HEK293 (cell line): ENCODE results near the gene SH2D2A.

ENCODE experiments used
- ZFHX2 ChIP-seq: fragments of 450-650 bp; formaldehyde crosslinking; conservative IDR thresholded peaks from 2 replicates; pipeline ENCODE4 v1.5.1; 2016; ENCODE audit warnings: missing biosample characterization, missing genetic modification characterization
- ZNF10 ChIP-seq: fragments of 450-650 bp; formaldehyde crosslinking; IDR thresholded peaks from 2 replicates; pipeline ENCODE4 v1.5.1; 2017; ENCODE audit warnings: missing biosample characterization, missing genetic modification characterization
- ZNF112 ChIP-seq: fragments of 450-650 bp; formaldehyde crosslinking; IDR thresholded peaks from 2 replicates; pipeline ENCODE4 v1.5.0; 2017; ENCODE audit warnings: missing biosample characterization, missing genetic modification characterization
- ZNF24 ChIP-seq: fragments of 450-650 bp; formaldehyde crosslinking; IDR thresholded peaks from 2 replicates; pipeline ENCODE4 v1.5.1; 2016; ENCODE audit warnings: missing biosample characterization, missing genetic modification characterization
- ZNF248 ChIP-seq: fragments of 450-650 bp; formaldehyde crosslinking; IDR thresholded peaks from 2 replicates; pipeline ENCODE4 v1.5.1; 2017; ENCODE audit warnings: missing biosample characterization, missing genetic modification characterization
- ZNF394 ChIP-seq: fragments of 450-650 bp; formaldehyde crosslinking; IDR thresholded peaks from 2 replicates; pipeline ENCODE4 v1.5.1; 2016; ENCODE audit warnings: missing biosample characterization, missing genetic modification characterization, mild to moderate bottlenecking, moderate library complexity, borderline replicate concordance
- ZNF433 ChIP-seq: fragments of 450-650 bp; formaldehyde crosslinking; IDR thresholded peaks from 2 replicates; pipeline ENCODE4 v1.5.1; 2016; ENCODE audit warnings: missing biosample characterization, missing genetic modification characterization, low read depth
- ZNF624 ChIP-seq: fragments of 450-650 bp; formaldehyde crosslinking; IDR thresholded peaks from 2 replicates; pipeline ENCODE4 v1.5.1; 2017; ENCODE audit warnings: missing biosample characterization, missing genetic modification characterization
- ZNF670 ChIP-seq: fragments of 450-650 bp; formaldehyde crosslinking; IDR thresholded peaks from 2 replicates; pipeline ENCODE4 v1.5.1; 2016; ENCODE audit warnings: missing biosample characterization, missing genetic modification characterization, low read depth
- ZNF701 ChIP-seq: fragments of 450-650 bp; formaldehyde crosslinking; IDR thresholded peaks from 2 replicates; pipeline ENCODE4 v1.5.1; 2016; ENCODE audit warnings: missing biosample characterization, missing genetic modification characterization
- ZNF768 ChIP-seq: fragments of 450-650 bp; formaldehyde crosslinking; IDR thresholded peaks from 2 replicates; pipeline ENCODE4 v1.5.1; 2018; ENCODE audit warnings: missing biosample characterization, mild to moderate bottlenecking, missing genetic modification characterization
- TF ChIP-seq, protein P1 (sequence below): fragments of 450-650 bp; formaldehyde crosslinking; IDR thresholded peaks from 2 replicates; pipeline ENCODE4 v1.5.0; 2017; ENCODE audit warnings: missing biosample characterization, missing genetic modification characterization, borderline replicate concordance
- TF ChIP-seq, protein P2 (sequence below): fragments of 450-650 bp; formaldehyde crosslinking; IDR thresholded peaks from 2 replicates; pipeline ENCODE4; 2016; ENCODE audit warnings: missing biosample characterization, missing genetic modification characterization
- TF ChIP-seq, protein P3 (sequence below): fragments of 450-650 bp; IDR thresholded peaks from 2 replicates; pipeline ENCODE4 v1.5.1; 2018; ENCODE audit warnings: missing biosample characterization, mild to moderate bottlenecking, missing genetic modification characterization
- TF ChIP-seq, protein P4 (sequence below): fragments of 450-650 bp; IDR thresholded peaks from 2 replicates; pipeline ENCODE4 v1.5.1; 2018; ENCODE audit warnings: missing biosample characterization, missing genetic modification characterization
- TF ChIP-seq, protein P5 (sequence below): fragments of 450-650 bp; formaldehyde crosslinking; conservative IDR thresholded peaks from 2 replicates; pipeline ENCODE4 v1.5.1; 2016; ENCODE audit warnings: low read depth, missing biosample characterization, missing genetic modification characterization
- TF ChIP-seq, protein P6 (sequence below): fragments of 450-650 bp; formaldehyde crosslinking; IDR thresholded peaks from 2 replicates; pipeline ENCODE4 v1.5.1; 2016; ENCODE audit warnings: missing biosample characterization, missing genetic modification characterization, borderline replicate concordance
- TF ChIP-seq, protein P7 (sequence below): fragments of 450-650 bp; formaldehyde crosslinking; IDR thresholded peaks from 2 replicates; pipeline ENCODE4 v1.5.1; 2016; ENCODE audit warnings: missing biosample characterization, missing genetic modification characterization

SH2D2A gene

DNA sequence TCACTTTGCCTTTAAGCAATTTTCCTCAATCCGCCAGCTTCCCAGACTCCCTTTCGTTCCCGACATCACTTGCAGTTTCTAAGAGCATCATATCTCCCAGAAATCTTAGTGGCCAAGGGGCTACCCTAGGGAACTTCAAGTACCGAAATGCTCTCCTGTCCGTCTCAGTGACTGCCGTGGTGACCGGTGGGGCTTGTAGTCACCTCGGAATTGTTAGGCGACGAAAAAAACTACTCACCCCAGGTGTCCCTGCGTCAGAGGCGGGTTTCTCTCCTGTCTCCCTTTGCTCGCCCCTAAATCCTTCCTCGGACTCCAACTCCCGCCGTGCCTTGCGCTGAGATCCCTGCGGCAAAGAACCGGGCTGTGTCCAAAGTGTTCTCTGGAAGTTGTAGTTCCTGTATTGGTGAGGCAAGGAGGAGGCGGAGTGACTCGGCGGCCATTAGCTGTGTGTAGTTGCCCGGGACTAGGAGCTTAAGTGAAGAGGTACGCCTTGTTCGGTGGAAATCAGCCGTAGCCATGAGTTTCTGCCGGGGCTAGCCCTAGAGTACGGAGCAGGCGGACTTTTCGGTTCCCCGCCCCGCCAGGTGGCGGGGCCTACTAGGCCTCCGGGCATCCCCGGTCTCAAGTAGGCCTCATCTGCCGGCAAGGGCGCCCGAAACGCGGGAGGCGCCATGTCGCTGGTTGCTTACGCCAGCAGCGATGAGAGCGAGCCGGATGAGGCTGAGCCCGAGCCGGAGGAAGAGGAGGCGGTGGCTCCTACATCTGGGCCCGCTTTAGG lies 49.4 kb downstream of the SH2D2A start, which contains the start of gene PRCC (continued):
- TF ChIP-seq, protein P1, sequence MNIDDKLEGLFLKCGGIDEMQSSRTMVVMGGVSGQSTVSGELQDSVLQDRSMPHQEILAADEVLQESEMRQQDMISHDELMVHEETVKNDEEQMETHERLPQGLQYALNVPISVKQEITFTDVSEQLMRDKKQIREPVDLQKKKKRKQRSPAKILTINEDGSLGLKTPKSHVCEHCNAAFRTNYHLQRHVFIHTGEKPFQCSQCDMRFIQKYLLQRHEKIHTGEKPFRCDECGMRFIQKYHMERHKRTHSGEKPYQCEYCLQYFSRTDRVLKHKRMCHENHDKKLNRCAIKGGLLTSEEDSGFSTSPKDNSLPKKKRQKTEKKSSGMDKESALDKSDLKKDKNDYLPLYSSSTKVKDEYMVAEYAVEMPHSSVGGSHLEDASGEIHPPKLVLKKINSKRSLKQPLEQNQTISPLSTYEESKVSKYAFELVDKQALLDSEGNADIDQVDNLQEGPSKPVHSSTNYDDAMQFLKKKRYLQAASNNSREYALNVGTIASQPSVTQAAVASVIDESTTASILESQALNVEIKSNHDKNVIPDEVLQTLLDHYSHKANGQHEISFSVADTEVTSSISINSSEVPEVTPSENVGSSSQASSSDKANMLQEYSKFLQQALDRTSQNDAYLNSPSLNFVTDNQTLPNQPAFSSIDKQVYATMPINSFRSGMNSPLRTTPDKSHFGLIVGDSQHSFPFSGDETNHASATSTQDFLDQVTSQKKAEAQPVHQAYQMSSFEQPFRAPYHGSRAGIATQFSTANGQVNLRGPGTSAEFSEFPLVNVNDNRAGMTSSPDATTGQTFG (tag by site-specific recombination), result no peak
- TF ChIP-seq, protein P2, sequence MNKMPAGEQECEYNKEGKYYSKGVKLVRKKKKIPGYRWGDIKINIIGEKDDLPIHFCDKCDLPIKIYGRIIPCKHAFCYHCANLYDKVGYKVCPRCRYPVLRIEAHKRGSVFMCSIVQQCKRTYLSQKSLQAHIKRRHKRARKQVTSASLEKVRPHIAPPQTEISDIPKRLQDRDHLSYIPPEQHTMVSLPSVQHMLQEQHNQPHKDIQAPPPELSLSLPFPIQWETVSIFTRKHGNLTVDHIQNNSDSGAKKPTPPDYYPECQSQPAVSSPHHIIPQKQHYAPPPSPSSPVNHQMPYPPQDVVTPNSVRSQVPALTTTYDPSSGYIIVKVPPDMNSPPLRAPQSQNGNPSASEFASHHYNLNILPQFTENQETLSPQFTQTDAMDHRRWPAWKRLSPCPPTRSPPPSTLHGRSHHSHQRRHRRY (tag by site-specific recombination), result peak; percentile 73; the same call in 1 of the 2 replicates
- TF ChIP-seq ZNF433, result no peak
- no peak for TF ChIP-seq ZNF768
- peak; percentile 49 for TF ChIP-seq ZNF10
- TF ChIP-seq, protein P3, sequence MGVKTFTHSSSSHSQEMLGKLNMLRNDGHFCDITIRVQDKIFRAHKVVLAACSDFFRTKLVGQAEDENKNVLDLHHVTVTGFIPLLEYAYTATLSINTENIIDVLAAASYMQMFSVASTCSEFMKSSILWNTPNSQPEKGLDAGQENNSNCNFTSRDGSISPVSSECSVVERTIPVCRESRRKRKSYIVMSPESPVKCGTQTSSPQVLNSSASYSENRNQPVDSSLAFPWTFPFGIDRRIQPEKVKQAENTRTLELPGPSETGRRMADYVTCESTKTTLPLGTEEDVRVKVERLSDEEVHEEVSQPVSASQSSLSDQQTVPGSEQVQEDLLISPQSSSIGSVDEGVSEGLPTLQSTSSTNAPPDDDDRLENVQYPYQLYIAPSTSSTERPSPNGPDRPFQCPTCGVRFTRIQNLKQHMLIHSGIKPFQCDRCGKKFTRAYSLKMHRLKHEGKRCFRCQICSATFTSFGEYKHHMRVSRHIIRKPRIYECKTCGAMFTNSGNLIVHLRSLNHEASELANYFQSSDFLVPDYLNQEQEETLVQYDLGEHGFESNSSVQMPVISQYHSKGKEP (tag by site-specific recombination), result peak; percentile 29
- TF ChIP-seq ZNF112 (tag by site-specific recombination), result no peak
- peak; percentile 72; the same call in 1 of the 2 replicates for TF ChIP-seq ZNF24 (tag by site-specific recombination)
- TF ChIP-seq, protein P4, sequence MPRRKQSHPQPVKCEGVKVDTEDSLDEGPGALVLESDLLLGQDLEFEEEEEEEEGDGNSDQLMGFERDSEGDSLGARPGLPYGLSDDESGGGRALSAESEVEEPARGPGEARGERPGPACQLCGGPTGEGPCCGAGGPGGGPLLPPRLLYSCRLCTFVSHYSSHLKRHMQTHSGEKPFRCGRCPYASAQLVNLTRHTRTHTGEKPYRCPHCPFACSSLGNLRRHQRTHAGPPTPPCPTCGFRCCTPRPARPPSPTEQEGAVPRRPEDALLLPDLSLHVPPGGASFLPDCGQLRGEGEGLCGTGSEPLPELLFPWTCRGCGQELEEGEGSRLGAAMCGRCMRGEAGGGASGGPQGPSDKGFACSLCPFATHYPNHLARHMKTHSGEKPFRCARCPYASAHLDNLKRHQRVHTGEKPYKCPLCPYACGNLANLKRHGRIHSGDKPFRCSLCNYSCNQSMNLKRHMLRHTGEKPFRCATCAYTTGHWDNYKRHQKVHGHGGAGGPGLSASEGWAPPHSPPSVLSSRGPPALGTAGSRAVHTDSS (tag by site-specific recombination), result peak; percentile 44; the same call in 1 of the 2 replicates
- peak; percentile 46; the same call in 1 of the 2 replicates for TF ChIP-seq ZFHX2
- TF ChIP-seq ZNF701 (tag by site-specific recombination), result 0 out of 2 replicates have a peak, but pooled peaks have one; percentile 62
- TF ChIP-seq, protein P5, sequence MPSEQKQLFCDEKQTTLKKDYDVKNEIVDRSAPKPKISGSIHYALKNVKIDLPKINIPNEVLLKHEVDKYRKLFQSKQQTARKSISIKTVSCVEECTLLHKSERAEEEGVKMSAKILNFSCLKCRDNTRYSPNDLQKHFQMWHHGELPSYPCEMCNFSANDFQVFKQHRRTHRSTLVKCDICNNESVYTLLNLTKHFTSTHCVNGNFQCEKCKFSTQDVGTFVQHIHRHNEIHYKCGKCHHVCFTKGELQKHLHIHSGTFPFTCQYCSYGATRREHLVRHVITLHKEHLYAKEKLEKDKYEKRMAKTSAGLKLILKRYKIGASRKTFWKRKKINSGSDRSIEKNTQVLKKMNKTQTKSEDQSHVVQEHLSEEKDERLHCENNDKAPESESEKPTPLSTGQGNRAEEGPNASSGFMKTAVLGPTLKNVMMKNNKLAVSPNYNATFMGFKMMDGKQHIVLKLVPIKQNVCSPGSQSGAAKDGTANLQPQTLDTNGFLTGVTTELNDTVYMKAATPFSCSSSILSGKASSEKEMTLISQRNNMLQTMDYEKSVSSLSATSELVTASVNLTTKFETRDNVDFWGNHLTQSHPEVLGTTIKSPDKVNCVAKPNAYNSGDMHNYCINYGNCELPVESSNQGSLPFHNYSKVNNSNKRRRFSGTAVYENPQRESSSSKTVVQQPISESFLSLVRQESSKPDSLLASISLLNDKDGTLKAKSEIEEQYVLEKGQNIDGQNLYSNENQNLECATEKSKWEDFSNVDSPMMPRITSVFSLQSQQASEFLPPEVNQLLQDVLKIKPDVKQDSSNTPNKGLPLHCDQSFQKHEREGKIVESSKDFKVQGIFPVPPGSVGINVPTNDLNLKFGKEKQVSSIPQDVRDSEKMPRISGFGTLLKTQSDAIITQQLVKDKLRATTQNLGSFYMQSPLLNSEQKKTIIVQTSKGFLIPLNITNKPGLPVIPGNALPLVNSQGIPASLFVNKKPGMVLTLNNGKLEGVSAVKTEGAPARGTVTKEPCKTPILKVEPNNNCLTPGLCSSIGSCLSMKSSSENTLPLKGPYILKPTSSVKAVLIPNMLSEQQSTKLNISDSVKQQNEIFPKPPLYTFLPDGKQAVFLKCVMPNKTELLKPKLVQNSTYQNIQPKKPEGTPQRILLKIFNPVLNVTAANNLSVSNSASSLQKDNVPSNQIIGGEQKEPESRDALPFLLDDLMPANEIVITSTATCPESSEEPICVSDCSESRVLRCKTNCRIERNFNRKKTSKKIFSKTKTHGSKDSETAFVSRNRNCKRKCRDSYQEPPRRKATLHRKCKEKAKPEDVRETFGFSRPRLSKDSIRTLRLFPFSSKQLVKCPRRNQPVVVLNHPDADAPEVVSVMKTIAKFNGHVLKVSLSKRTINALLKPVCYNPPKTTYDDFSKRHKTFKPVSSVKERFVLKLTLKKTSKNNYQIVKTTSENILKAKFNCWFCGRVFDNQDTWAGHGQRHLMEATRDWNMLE (tag by site-specific recombination), result peak; percentile 56
- no peak for TF ChIP-seq ZNF248 (tag by site-specific recombination)
- TF ChIP-seq ZNF624 (tag by site-specific recombination), result 0 out of 2 replicates have a peak, but pooled peaks have one; percentile 16
- TF ChIP-seq ZNF670 (tag by site-specific recombination), result no peak
- TF ChIP-seq, protein P6, sequence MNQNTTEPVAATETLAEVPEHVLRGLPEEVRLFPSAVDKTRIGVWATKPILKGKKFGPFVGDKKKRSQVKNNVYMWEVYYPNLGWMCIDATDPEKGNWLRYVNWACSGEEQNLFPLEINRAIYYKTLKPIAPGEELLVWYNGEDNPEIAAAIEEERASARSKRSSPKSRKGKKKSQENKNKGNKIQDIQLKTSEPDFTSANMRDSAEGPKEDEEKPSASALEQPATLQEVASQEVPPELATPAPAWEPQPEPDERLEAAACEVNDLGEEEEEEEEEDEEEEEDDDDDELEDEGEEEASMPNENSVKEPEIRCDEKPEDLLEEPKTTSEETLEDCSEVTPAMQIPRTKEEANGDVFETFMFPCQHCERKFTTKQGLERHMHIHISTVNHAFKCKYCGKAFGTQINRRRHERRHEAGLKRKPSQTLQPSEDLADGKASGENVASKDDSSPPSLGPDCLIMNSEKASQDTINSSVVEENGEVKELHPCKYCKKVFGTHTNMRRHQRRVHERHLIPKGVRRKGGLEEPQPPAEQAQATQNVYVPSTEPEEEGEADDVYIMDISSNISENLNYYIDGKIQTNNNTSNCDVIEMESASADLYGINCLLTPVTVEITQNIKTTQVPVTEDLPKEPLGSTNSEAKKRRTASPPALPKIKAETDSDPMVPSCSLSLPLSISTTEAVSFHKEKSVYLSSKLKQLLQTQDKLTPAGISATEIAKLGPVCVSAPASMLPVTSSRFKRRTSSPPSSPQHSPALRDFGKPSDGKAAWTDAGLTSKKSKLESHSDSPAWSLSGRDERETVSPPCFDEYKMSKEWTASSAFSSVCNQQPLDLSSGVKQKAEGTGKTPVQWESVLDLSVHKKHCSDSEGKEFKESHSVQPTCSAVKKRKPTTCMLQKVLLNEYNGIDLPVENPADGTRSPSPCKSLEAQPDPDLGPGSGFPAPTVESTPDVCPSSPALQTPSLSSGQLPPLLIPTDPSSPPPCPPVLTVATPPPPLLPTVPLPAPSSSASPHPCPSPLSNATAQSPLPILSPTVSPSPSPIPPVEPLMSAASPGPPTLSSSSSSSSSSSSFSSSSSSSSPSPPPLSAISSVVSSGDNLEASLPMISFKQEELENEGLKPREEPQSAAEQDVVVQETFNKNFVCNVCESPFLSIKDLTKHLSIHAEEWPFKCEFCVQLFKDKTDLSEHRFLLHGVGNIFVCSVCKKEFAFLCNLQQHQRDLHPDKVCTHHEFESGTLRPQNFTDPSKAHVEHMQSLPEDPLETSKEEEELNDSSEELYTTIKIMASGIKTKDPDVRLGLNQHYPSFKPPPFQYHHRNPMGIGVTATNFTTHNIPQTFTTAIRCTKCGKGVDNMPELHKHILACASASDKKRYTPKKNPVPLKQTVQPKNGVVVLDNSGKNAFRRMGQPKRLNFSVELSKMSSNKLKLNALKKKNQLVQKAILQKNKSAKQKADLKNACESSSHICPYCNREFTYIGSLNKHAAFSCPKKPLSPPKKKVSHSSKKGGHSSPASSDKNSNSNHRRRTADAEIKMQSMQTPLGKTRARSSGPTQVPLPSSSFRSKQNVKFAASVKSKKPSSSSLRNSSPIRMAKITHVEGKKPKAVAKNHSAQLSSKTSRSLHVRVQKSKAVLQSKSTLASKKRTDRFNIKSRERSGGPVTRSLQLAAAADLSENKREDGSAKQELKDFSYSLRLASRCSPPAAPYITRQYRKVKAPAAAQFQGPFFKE (tag by site-specific recombination), result no peak
- TF ChIP-seq ZNF394 (tag by site-specific recombination), result peak; percentile 76; the same call in 1 of the 2 replicates
- TF ChIP-seq, protein P7, sequence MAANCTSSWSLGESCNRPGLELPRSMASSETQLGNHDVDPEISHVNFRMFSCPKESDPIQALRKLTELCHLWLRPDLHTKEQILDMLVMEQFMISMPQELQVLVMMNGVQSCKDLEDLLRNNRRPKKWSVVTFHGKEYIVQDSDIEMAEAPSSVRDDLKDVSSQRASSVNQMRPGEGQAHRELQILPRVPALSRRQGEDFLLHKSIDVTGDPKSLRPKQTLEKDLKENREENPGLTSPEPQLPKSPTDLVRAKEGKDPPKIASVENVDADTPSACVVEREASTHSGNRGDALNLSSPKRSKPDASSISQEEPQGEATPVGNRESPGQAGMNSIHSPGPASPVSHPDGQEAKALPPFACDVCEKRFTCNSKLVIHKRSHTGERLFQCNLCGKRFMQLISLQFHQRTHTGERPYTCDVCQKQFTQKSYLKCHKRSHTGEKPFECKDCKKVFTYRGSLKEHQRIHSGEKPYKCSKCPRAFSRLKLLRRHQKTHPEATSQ (tag by site-specific recombination), result peak; percentile 89
